ENCODE measurements around the gene TTC23L.

GRCh38 chr5:34905564-34905963, 66.6 kb downstream of the TTC23L start:
- no peak for TF ChIP-seq POLR2A (IDR thresholded peaks at IDR 0.05; ENCODE audit: low read depth, low read length)
- TF ChIP-seq POLR2AphosphoS5 (IDR thresholded peaks at IDR 0.05; ENCODE audit: low read depth, low read length), result no peak
- no peak for TF ChIP-seq TAF1 (IDR thresholded peaks at IDR 0.05; ENCODE audit: low read depth, low read length)
- no peak for TF ChIP-seq PAX5 (IDR thresholded peaks at IDR 0.05; ENCODE audit: insufficient read depth, low read length, severe bottlenecking)
- TF ChIP-seq POU2F2 (IDR thresholded peaks at IDR 0.05; ENCODE audit: low read depth, low read length), result no peak
